ENCODE results near the gene ZXDC. TPM values are rescaled to one million over a fixed set of nuclear protein-coding genes. Genes with fewer than 3 reads are reported as not detected.

The ZXDC gene
- total and polyA plus RNA-seq, 2 donors (not counting 1 experiment from before 2014, with no cell fraction given): 38.9 to 70.9 TPM

DNA sequence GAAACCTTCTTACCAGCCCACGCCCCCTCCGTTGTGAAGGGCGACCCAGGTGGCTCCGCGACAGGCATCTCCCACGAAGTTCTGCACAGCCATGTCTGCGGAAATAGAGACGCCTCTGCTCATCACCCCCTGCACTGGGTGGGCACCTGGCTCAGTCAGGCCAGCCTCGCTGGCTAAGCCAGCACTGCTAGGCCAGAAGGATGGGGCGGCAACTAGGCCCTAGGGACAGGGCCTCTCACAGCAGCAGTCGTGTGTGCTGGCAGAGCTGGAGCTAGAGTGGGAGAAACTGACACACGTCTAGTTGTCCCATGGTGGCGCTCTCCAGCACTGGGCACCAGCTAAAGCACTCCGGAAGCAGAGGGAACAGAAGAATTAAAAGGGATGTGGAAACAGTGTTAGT is 12.5 kb upstream of the ZXDC start:
- Histone ChIP-seq H3K79me2 (ENCODE audit: control insufficient read depth, insufficient read depth, low read length) (no peaks in the 10 kb centered on the region), H3K27ac (ENCODE audit: low read length in 2 of 2) (no peak overlapping the region), H3K4me2 (replicated peaks; ENCODE audit: low read depth, low read length, poor library complexity, severe bottlenecking) (no peak overlapping the region), H4K20me1 (ENCODE audit: control insufficient read depth, insufficient read depth, low read length, poor library complexity, severe bottlenecking) (no peaks in the 10 kb centered on the region), H3K9ac (ENCODE audit: low read length) (no peak overlapping the region), H3K4me3 (ENCODE audit: control extremely low read depth in 1 of 5, extremely low read depth in 1 of 5, insufficient read depth in 1 of 5, low read depth in 2 of 5, low read length in 4 of 5) (no peak overlapping the region), H3K36me3 (replicated peaks in 1 of 2; ENCODE audit: control extremely low read depth in 1 of 2, control insufficient read depth in 1 of 2, extremely low read depth in 1 of 2, insufficient read depth in 2 of 2, low read length in 1 of 2) (no peaks in the 10 kb centered on the region), H2AFZ (ENCODE audit: insufficient read depth, low read depth, low read length, poor library complexity, severe bottlenecking) (no peak overlapping the region), H3K4me1 (ENCODE audit: control insufficient read depth in 2 of 2, insufficient read depth in 2 of 2, low read length in 2 of 2) (peaks cover 5 to 6% of the 10 kb centered on the region in 2 donors), H3K9me3 (ENCODE audit: control extremely low read depth in 1 of 3, control insufficient read depth in 2 of 3, insufficient read depth in 1 of 3, low read length in 2 of 3) (no peaks in the 10 kb centered on the region), H3K27me3 (replicated peaks in 1 of 4; ENCODE audit: control extremely low read depth in 1 of 4, control insufficient read depth in 3 of 4, insufficient read depth in 4 of 4, low read length in 3 of 4) (no peaks in the 10 kb centered on the region)
- no peak for ATAC-seq (ENCODE audit: low read depth)
- H3K4me1 Mint-ChIP-seq: peaks cover 3% of the 10 kb centered on the region
- POLR2A ChIA-PET: no interaction called here
- no peak for DNase-seq
- no peak overlapping the region for H3K27ac Mint-ChIP-seq
- no peak for TF ChIP-seq CTCF (IDR thresholded peaks at IDR 0.05)
- TF ChIP-seq EZH2 (IDR thresholded peaks at IDR 0.05; ENCODE audit: borderline replicate concordance, insufficient read depth, low read depth, low read length, poor library complexity, severe bottlenecking): no peak
- H3K4me3 Mint-ChIP-seq: no peak overlapping the region
- no peaks in the 10 kb centered on the region for H3K9me3 Mint-ChIP-seq (ENCODE audit: insufficient read depth)
- CTCF ChIA-PET: interaction anchor here (0.9 kb wide), 1 partner anchor 17 kb away, joined by 3 read pairs; no protein-coding TSS in a partner anchor
- intact Hi-C loops (cut with micrococcal nuclease): no loop called here
- H3K27me3 Mint-ChIP-seq: peaks cover 9% of the 10 kb centered on the region
- 76% methylated on average over 13 of the region's 14 CpGs for WGBS (ENCODE audit: insufficient coverage)

GRCh38 chr3:126487151-126487771 is 11.6 kb upstream of the ZXDC start:
- peaks cover 9% of the 10 kb centered on the region for H3K27me3 Mint-ChIP-seq
- peak overlapping the region; percentile 38 for H2AFZ ChIP-seq (ENCODE audit: insufficient read depth, low read depth, low read length, poor library complexity, severe bottlenecking)
- no peaks in the 10 kb centered on the region for H3K9me3 ChIP-seq (ENCODE audit: control extremely low read depth in 1 of 3, control insufficient read depth in 2 of 3, insufficient read depth in 1 of 3, low read length in 2 of 3)
- H3K27ac ChIP-seq (ENCODE audit: low read length in 2 of 2): no peak overlapping the region
- no peak overlapping the region for H3K4me3 Mint-ChIP-seq
- no peaks in the 10 kb centered on the region for H3K27me3 ChIP-seq (replicated peaks in 1 of 4; ENCODE audit: control extremely low read depth in 1 of 4, control insufficient read depth in 3 of 4, insufficient read depth in 4 of 4, low read length in 3 of 4)
- no peak overlapping the region for H3K4me2 ChIP-seq (replicated peaks; ENCODE audit: low read depth, low read length, poor library complexity, severe bottlenecking)
- peaks cover 5 to 6% of the 10 kb centered on the region in 2 donors for H3K4me1 ChIP-seq (ENCODE audit: control insufficient read depth in 2 of 2, insufficient read depth in 2 of 2, low read length in 2 of 2)
- no peak for TF ChIP-seq EZH2 (IDR thresholded peaks at IDR 0.05; ENCODE audit: borderline replicate concordance, insufficient read depth, low read depth, low read length, poor library complexity, severe bottlenecking)
- no peak for TF ChIP-seq CTCF (IDR thresholded peaks at IDR 0.05)
- H3K4me1 Mint-ChIP-seq: peaks cover 3% of the 10 kb centered on the region
- no peak overlapping the region for H3K4me3 ChIP-seq (ENCODE audit: control extremely low read depth in 1 of 5, extremely low read depth in 1 of 5, insufficient read depth in 1 of 5, low read depth in 2 of 5, low read length in 4 of 5)
- ChIA-PET CTCF (no interaction called here), POLR2A (no interaction called here)
- no peaks in the 10 kb centered on the region for H4K20me1 ChIP-seq (ENCODE audit: control insufficient read depth, insufficient read depth, low read length, poor library complexity, severe bottlenecking)
- no peaks in the 10 kb centered on the region for H3K9me3 Mint-ChIP-seq (ENCODE audit: insufficient read depth)
- no peak overlapping the region for H3K9ac ChIP-seq (ENCODE audit: low read length)
- no peak for DNase-seq
- intact Hi-C loops (cut with micrococcal nuclease): no loop called here
- H3K79me2 ChIP-seq (ENCODE audit: control insufficient read depth, insufficient read depth, low read length): no peaks in the 10 kb centered on the region
- whole genome bisulfite sequencing (ENCODE audit: insufficient coverage): 43% methylated on average over 17 of the region's 17 CpGs
- H3K36me3 ChIP-seq (replicated peaks in 1 of 2; ENCODE audit: control extremely low read depth in 1 of 2, control insufficient read depth in 1 of 2, extremely low read depth in 1 of 2, insufficient read depth in 2 of 2, low read length in 1 of 2): no peaks in the 10 kb centered on the region
- H3K27ac Mint-ChIP-seq: no peak overlapping the region
- no peak for ATAC-seq (ENCODE audit: low read depth)
